H1 (cell line): ENCODE measurements around the gene SMYD3. TPM values are rescaled to one million over a fixed set of nuclear protein-coding genes. Genes with fewer than 3 reads are reported as not detected.

Experiments
- CTCF ChIA-PET: fragments of 300-600 bp; sonication (Branson Sonifier 250); formaldehyde crosslinking; loops from one replicate; lab custom pipeline; 2021; ENCODE audit not compliant: partially characterized antibody; lab: Charles Lee
- POLR2A ChIA-PET: fragments of 300-600 bp; sonication (Branson Sonifier 250); formaldehyde crosslinking; loops from one replicate; lab custom pipeline; 2021; ENCODE audit warnings: inconsistent platforms; ENCODE audit not compliant: partially characterized antibody; lab: Charles Lee
- DNase-seq, 2 experiments: peaks; one replicate each; pipeline versions ENCODE4 v3.0.0 to v3.0.0-alpha.2; 2010 to 2022; ENCODE audit warnings: low spot score in 2 of 2, low read depth in 1 of 2, mixed read lengths in 1 of 2
- FAIRE-seq: peaks from 2 replicates; lab custom pipeline; 2011; peaks lifted over from hg19 to GRCh38; lab: Jason Lieb, UNC
- H2AFZ ChIP-seq: 2 replicates; pipeline ENCODE4 v1.8.1; 2012; ENCODE audit warnings: low read length, inconsistent platforms
- H2AK5ac ChIP-seq: 2 replicates; pipeline ENCODE4 v1.6.1; 2013; ENCODE audit warnings: low read depth, low read length
- H2BK120ac ChIP-seq: replicated peaks from 2 replicates; pipeline ENCODE3; 2013; ENCODE audit warnings: low read depth, low read length, inconsistent platforms
- H2BK12ac ChIP-seq: 2 replicates; pipeline ENCODE4 v1.6.1; 2013; ENCODE audit warnings: low read depth, low read length
- H2BK15ac ChIP-seq: 2 replicates; pipeline ENCODE4 v1.6.1; 2013; ENCODE audit warnings: low read length
- H2BK20ac ChIP-seq: 2 replicates; pipeline ENCODE4 v1.6.1; 2013; ENCODE audit warnings: low read length
- H2BK5ac ChIP-seq: 2 replicates; pipeline ENCODE4 v1.6.1; 2013; ENCODE audit warnings: low read depth, low read length
- H3K14ac ChIP-seq: 2 replicates; pipeline ENCODE4 v1.6.1; 2013; ENCODE audit warnings: inconsistent platforms; ENCODE audit not compliant: insufficient read length
- H3K18ac ChIP-seq: 2 replicates; pipeline ENCODE4 v1.6.1; 2013; ENCODE audit warnings: low read length; ENCODE audit errors: extremely low read depth
- H3K23ac ChIP-seq: 2 replicates; pipeline ENCODE4 v1.6.1; 2013; ENCODE audit warnings: inconsistent platforms; ENCODE audit not compliant: insufficient read length
- H3K23me2 ChIP-seq: 2 replicates; pipeline ENCODE4 v1.6.1; 2013; ENCODE audit warnings: low read depth, low read length
- H3K27ac ChIP-seq: 2 replicates; pipeline ENCODE4 v1.6.1; 2011; ENCODE audit warnings: low read depth, low read length, inconsistent platforms
- H3K27me3 ChIP-seq, 4 experiments: replicated peaks in 1 of 4; 1 replicate in 1 of 4; 2 replicates in 3 of 4; pipeline versions ENCODE4 v1.6.1 to v1.8.1; 2011 to 2013; ENCODE audit warnings: low read length in 3 of 4, mild to moderate bottlenecking in 3 of 4, inconsistent platforms in 2 of 4, mixed read lengths in 2 of 4, moderate library complexity in 1 of 4; ENCODE audit not compliant: control insufficient read depth in 3 of 4, insufficient read depth in 3 of 4; ENCODE audit errors: extremely low read depth in 1 of 4
- H3K36me3 ChIP-seq, 4 experiments: 2 replicates each; pipeline versions ENCODE4 v1.6.1 to v1.8.1; 2011 to 2013; ENCODE audit warnings: mild to moderate bottlenecking in 4 of 4, low read length in 3 of 4, moderate library complexity in 2 of 4, control low read depth in 1 of 4, inconsistent platforms in 1 of 4; ENCODE audit not compliant: insufficient read depth in 4 of 4, control insufficient read depth in 2 of 4
- H3K4ac ChIP-seq: replicated peaks from 2 replicates; pipeline ENCODE3; 2013; ENCODE audit warnings: low read length, low read depth, mixed read lengths, inconsistent platforms; ENCODE audit not compliant: insufficient read length
- H3K4me1 ChIP-seq, 4 experiments: replicated peaks in 1 of 4; 1 replicate in 1 of 4; 2 replicates in 3 of 4; pipeline versions ENCODE4 v1.6.1 to v1.8.1; 2011 to 2013; ENCODE audit warnings: low read length in 3 of 4, inconsistent platforms in 2 of 4, mixed read lengths in 1 of 4; ENCODE audit not compliant: insufficient read depth in 4 of 4, control insufficient read depth in 3 of 4
- H3K4me2 ChIP-seq, 2 experiments: 2 replicates each; pipeline versions ENCODE4 v1.6.1 to v1.8.1; 2011 to 2013; ENCODE audit warnings: low read depth in 2 of 2, low read length in 2 of 2, control low read depth in 1 of 2, inconsistent platforms in 1 of 2, mild to moderate bottlenecking in 1 of 2; ENCODE audit not compliant: insufficient read depth in 1 of 2
- H3K4me3 ChIP-seq, 4 experiments: fragments of 200-600, 300-600 bp in 1 of 4; sonication (generic), shearing (Covaris generic), sonication (Bioruptor Twin) in 1 of 4; 2 replicates each; pipeline versions ENCODE4 v1.5.1 to v1.8.1; 2011 to 2016; ENCODE audit warnings: low read length in 4 of 4, low read depth in 3 of 4, control low read depth in 2 of 4, inconsistent platforms in 2 of 4, mild to moderate bottlenecking in 2 of 4, mixed read lengths in 1 of 4, moderate library complexity in 1 of 4; ENCODE audit not compliant: insufficient read depth in 2 of 4; ENCODE audit errors: extremely low read depth in 1 of 4
- H3K56ac ChIP-seq: replicated peaks from 2 replicates; pipeline ENCODE3; 2013; ENCODE audit warnings: low read depth, mild to moderate bottlenecking, mixed read lengths, low read length, inconsistent platforms; ENCODE audit not compliant: insufficient read length
- H3K79me1 ChIP-seq: 2 replicates; pipeline ENCODE4 v1.6.1; 2013; ENCODE audit warnings: low read depth, low read length, control low read depth
- H3K79me2 ChIP-seq, 2 experiments: 2 replicates each; pipeline versions ENCODE4 v1.6.1 to v1.8.1; 2012 to 2013; ENCODE audit warnings: low read length in 2 of 2, mild to moderate bottlenecking in 2 of 2, inconsistent platforms in 1 of 2; ENCODE audit not compliant: insufficient read depth in 2 of 2, control insufficient read depth in 1 of 2
- H3K9ac ChIP-seq, 4 experiments: replicated peaks in 1 of 4; 1 replicate in 1 of 4; 2 replicates in 3 of 4; pipeline versions ENCODE4 v1.6.1 to v1.8.1; 2011 to 2013; ENCODE audit warnings: low read depth in 3 of 4, low read length in 3 of 4, control low read depth in 2 of 4, mild to moderate bottlenecking in 2 of 4, moderate library complexity in 2 of 4, inconsistent platforms in 1 of 4; ENCODE audit errors: extremely low read depth in 1 of 4
- H3K9me3 ChIP-seq, 2 experiments: 2 replicates each; pipeline versions ENCODE4 v1.6.1 to v1.8.1; 2012 to 2013; ENCODE audit warnings: mild to moderate bottlenecking in 2 of 2, moderate library complexity in 2 of 2, control low read depth in 1 of 2, inconsistent platforms in 1 of 2, low read depth in 1 of 2, low read length in 1 of 2, mixed read lengths in 1 of 2; ENCODE audit not compliant: insufficient read depth in 2 of 2
- H4K20me1 ChIP-seq, 2 experiments: replicated peaks in 1 of 2; 2 replicates each; pipeline versions ENCODE3 to v1.8.1; 2011 to 2013; ENCODE audit warnings: inconsistent platforms in 2 of 2, low read length in 2 of 2, mild to moderate bottlenecking in 1 of 2; ENCODE audit not compliant: insufficient read depth in 2 of 2, control insufficient read depth in 1 of 2
- H4K5ac ChIP-seq: 2 replicates; pipeline ENCODE4 v1.6.1; 2013; ENCODE audit warnings: low read length, low read depth, mixed read lengths, inconsistent platforms; ENCODE audit not compliant: insufficient read length
- H4K8ac ChIP-seq: 2 replicates; pipeline ENCODE4 v1.8.0; 2013; ENCODE audit warnings: mild to moderate bottlenecking, moderate library complexity, low read length, inconsistent platforms; ENCODE audit not compliant: insufficient read depth; ENCODE audit errors: extremely low read depth
- H4K91ac ChIP-seq: replicated peaks from 2 replicates; pipeline ENCODE3; 2013; ENCODE audit warnings: low read length, mixed read lengths, inconsistent platforms; ENCODE audit not compliant: insufficient read length
- RXRA ChIP-seq: IDR thresholded peaks from 2 replicates; pipeline ENCODE4 v1.6.1; 2011; ENCODE audit warnings: low read depth, mild to moderate bottlenecking, low read length, moderate library complexity; ENCODE audit not compliant: insufficient read depth
- TAF1 ChIP-seq: IDR thresholded peaks from 2 replicates; pipeline ENCODE4 v1.6.1; 2011; ENCODE audit warnings: mild to moderate bottlenecking, low read depth, low read length
- WGBS, 2 experiments: shearing (Covaris generic) in 1 of 2; methylation state at CpG; one replicate each; pipeline versions ENCODE4 v1.1.6 to v1.1.7; 2013 to 2015; ENCODE audit warnings: low lambda C conversion rate in 2 of 2, mixed read lengths in 2 of 2, inconsistent platforms in 1 of 2, low coverage in 1 of 2, missing lambda C conversion rate in 1 of 2; ENCODE audit not compliant: insufficient replicate concordance in 2 of 2, insufficient coverage in 1 of 2, insufficient read length in 1 of 2; ENCODE audit errors: extremely low coverage in 1 of 2, missing lambda C conversion rate in 1 of 2; 5-methylcytosine and 5-hydroxymethylcytosine counted together
- polyA plus RNA-seq, 7 experiments: library from polyadenylated mRNA; depleted of rRNA in 3 of 7; stranded (reverse) in 5 of 7; unstranded in 2 of 7; fragments of >200 nt in 5 of 7; fragments of 200-250 nt in 2 of 7; gene quantifications; 1 replicate in 5 of 7; 2 replicates in 1 of 7; 4 replicates in 1 of 7; pipeline versions ENCODE4 v1.2.1 to v1.2.3, GENCODE V29; 2011 to 2013; ENCODE audit warnings: missing spikeins in 2 of 7, mixed read lengths in 2 of 7
- total RNA-seq: library from RNA; stranded (reverse); fragmentation: NEBNext Ultra II Directional; extraction: Animal tissue kit (Norgen Biotek cat#: 25700); gene quantifications from 2 replicates; pipeline ENCODE4 v1.2.1, GENCODE V29; 2021

Gene SMYD3
- total and polyA plus RNA-seq, 2 of the 8 experiments (the other 6 are each of a cell fraction or from before 2014, with no cell fraction given) = 17.3 to 25.4 TPM

GRCh38 chr1:246308533-246309075, 198.5 kb downstream of the SMYD3 start:
- Histone ChIP-seq H2BK15ac (no peak overlapping the region), H2BK20ac (no peak overlapping the region), H3K27ac (no peak overlapping the region), H3K23me2 (no peaks in the 10 kb centered on the region; the same call in 1 of the 2 replicates), H3K27me3 (no peaks in the 10 kb centered on the region), H3K23ac (no peak overlapping the region), H3K79me2 (no peaks in the 10 kb centered on the region), H3K9me3 (no peaks in the 10 kb centered on the region), H3K14ac (no peak overlapping the region), H2BK5ac (no peak overlapping the region), H4K8ac (no peak overlapping the region), H3K4ac (no peak overlapping the region), H4K5ac (no peak overlapping the region), H4K20me1 (peaks cover 0 to 1% of the 10 kb centered on the region in 2 experiments), H3K56ac (no peak overlapping the region), H3K9ac (peak overlapping the region in 1 of 4 experiments; percentile 34; a peak in 1 of 7 replicates), H2AFZ (no peak overlapping the region), H2AK5ac (no peak overlapping the region), H2BK12ac (no peak overlapping the region), H3K79me1 (no peaks in the 10 kb centered on the region), H3K4me2 (no peak overlapping the region), H3K4me1 (no peaks in the 10 kb centered on the region; a peak in 1 of 7 replicates), H2BK120ac (no peak overlapping the region), H4K91ac (no peak overlapping the region), H3K36me3 (no peaks in the 10 kb centered on the region), H3K18ac (no peak overlapping the region), H3K4me3 (no peak overlapping the region)
- POLR2A ChIA-PET = no interaction called here
- CTCF ChIA-PET = interaction anchor here (1.7 kb wide), 1 partner anchor 9 kb away, joined by 5 read pairs; no protein-coding TSS in a partner anchor
- WGBS, 2 experiments = 92% methylated on average over 3 of the region's 3 CpGs; no CpG with 5 or more reads in 1 of the 2 experiments
- no peak for FAIRE-seq
- no peak for DNase-seq
- TF ChIP-seq TAF1 (no peak), RXRA (no peak)
